CD4-positive, alpha-beta T cell treated with Interleukin-4 for 1 hour (primary cell): Measurements from ENCODE around the gene HOXB2.

Experiments
- DNase-seq, 2 donors: peaks; one replicate each; pipeline ENCODE4 v3.0.0-alpha.2; 2020 to 2022

HOXB2 gene

DNA sequence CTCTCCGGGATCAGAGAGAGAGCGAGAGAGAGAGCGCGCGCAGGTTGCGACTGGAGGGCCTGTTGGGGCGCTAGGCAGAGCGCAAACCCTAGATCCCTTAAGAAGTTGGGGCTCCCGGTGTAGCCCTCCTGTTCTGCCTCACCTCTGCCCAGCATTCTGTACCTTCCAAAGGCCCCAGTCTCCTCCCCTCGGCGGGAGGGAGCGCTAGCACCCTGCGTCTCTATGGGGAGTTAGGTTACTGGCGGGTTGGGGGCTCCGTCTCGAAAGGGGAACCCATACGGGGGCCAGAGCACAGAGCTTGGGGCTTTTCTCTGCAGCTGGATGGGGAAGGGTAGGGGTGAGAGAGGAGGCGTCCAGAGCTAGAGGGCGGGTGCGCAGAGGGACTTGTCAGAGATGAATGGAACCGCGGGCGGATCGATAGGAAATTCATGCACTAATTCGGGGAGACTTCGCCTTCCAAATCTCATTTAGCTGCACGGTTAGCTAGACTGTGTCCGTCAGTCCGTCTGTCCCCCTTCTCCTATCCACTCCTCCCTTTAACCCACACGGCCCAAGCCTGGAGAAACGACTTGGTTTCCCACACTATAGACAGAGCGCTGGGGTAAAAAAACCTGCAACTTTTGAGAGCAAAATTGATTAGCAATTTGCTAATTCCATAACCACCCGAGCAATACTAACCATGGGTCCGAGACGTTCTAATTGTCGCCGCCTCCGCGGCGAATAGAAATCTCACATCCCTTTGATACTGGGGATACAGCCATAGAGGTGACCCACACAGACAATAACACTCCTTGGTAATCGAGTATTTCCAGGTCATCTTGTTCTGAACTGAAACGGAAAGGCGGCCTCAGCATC lies 33.9 kb upstream of the HOXB2 start:
- DNase-seq, result peak in 1 of 2 donors; percentile 19

DNA sequence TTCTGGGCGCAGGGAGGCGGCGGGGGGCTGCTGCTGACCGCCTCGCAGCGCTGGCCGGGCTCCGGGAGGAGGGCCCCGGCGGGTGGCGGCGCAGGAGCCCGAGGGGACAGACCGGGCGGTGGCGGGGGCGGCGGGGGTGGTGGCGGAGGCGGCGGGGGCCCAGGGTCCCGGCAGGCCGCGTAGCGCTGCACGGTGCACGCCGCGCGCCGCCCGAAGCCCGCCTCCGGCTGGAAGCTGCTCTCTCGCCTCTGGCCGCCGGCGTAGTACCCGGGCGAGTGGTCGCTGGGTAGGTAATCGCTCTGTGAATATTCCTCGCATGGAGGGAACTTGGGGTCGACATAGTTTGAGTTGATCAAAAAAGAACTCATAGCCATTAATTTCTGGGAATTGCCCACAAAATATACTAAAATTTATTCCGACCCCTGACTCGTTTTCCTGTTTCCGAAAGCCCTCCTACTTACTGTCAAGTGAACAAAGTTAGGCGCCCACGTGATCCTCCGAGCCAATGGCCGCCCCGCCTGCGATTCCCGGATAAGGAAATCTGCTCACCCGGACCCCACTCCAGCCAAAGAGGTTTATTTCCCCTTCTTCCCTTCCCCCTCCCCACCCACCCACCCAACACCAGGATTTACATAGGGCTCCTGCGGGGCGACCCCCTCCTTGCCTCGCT lies 33.2 kb upstream of the HOXB2 start, which contains the start of gene HOXB4:
Gene HOXB4 (minus strand): TSS at position 405 of the 670 bp plus-strand sequence. CDS start 31 bp downstream, at position 374.
- peak; percentile 60 to 78 for DNase-seq

DNA sequence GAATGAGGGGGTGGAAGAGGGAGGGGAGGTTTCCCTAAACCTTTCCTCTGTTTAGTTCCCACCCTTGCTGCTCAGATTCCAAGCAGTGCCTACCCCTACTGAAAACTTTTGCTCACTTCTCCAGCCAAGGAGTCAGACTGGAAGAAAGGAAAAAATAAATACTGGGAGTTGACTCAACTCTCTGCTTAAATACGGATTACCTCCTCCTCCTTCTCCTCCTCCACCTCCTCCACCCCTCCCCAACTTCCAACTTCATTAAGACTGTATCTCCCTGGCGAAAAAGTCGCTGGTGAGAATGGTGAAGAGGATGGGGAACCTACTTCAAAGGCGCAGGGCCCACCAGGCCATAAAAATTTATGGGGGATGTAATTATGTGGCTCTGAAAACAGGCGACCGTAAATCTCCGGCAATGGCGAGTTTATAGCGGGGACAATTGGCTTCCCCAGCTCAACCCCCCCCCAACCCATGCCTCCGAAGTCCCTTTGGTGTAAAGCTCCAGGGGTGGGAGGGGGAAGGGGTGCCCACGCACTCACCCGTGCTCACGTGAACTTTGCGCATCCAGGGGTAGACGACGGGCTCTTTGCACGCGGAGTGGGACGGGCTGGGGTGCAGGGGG lies 32.5 kb upstream of the HOXB2 start:
- no peak for DNase-seq

- no peak for DNase-seq
Measured at GRCh38 chr17:48576479-48577309, 31.8 kb upstream of the HOXB2 start.

GRCh38 chr17:48575673-48576478 lies 31.0 kb upstream of the HOXB2 start:
- DNase-seq, result no peak

DNA sequence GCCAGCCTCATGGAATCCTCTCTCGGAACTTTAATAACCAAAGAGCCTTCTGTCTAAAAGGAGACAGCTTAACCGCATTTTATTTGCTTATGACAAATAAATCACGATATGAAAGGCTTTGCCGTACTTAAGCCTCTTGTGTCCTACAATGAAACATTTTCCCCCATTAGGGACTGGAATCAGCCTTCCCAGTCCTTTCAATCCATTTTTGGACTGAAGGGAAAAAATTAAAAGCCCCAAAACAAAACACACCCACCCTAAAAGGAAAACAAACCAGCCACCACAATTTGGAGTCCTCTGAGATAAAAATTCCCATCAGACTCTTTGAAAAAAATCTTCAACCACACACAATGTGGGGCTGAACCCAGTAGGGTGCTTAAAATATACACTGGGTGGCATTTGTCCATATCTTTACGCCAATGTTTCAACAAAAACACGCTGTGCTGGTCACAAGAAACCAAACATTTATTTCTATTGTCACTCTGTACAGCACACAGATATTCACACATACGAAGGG lies 30.2 kb upstream of the HOXB2 start:
- no peak for DNase-seq

DNA sequence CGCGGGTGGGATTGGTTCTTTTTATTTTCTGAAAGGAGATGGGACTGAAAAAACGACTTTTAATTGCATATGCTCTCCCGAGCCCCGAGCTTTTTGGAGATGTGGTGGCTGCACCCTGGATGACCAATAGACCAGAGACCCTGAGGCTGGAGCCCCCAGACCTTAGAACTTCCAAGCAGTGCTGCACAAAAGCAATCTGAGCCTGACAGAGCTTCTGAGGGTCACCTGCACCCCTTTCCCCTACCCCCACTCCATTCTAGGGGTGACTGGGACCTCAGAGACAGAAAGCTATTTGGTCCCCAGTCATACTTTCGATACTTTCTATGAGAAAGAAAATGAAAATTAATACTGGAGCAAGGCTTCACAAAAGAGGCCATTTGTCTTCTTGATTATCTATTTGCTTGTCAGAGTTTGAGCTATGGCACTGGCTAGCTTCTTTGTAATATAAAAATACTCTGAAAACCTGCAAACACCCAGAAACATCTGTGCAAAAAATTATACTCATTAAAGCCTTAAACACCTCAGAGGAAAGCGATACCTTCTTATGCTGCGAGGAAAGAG lies 29.7 kb upstream of the HOXB2 start:
- no peak for DNase-seq

DNA sequence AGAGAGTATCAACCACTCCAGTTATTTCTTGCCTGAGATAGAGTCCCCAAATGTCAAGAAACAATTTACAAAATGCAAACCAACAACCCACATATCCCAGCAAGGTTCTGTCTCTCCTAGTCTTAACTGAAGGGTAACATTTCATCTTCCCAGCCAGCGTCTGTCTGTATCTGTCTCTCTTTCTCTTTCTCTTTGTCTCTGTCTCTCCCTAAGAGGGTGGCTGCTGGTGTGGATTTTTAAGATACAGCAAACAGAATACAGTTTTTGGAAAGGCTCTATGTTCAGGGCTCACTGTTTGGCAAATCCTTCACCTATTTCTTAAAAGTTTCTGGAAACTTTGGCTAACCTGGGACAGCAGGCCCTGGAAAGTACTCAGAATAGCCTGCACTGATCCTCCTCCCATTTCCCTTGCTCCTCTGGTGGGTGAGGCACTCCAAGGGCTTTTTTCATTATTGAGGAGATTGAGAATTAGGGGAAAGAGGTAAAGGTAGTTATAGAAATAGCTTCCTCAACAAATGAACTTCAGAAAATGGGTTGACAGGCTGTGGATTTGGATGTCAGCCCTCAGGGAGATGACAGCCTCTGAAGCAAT lies 27.0 kb upstream of the HOXB2 start:
- DNase-seq, result no peak

DNA sequence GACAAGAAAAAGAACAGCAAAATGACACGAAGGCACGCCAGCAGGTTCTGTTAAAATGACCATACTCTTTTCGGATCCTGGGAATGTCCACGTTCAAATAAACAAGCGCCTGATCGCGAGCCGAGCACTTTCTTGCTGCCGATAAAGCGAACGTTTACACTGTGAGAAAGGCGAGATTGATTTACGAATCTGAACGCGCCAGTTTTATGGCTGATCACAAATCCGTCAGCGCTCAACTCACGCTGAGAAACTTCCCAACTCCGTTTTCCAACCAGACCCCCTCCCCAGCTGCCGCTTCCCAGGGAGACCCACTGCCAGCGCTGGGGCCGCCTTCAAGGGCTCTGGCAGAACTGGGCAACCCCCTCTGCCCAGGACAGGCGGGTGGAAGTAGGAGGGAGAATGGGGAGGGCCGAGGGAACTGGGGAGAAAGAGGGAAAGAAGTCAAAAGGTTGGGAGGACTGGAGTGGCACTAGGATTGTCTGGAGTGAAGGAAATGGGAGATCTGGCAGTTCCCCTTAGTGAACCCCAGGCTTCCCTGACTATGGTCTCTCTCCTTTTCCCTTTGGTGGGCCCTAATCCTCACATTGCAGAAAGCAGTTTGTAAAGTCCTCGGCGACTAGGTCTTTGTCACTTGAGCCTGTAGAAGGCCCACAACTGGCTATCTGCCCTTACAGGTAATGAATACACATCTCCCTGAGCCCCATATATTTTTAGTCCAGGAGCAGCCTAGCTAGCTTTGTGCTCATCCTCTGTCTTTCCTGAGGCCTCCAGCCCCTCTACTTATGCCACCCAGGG lies 26.3 kb upstream of the HOXB2 start:
- DNase-seq, result no peak

DNA sequence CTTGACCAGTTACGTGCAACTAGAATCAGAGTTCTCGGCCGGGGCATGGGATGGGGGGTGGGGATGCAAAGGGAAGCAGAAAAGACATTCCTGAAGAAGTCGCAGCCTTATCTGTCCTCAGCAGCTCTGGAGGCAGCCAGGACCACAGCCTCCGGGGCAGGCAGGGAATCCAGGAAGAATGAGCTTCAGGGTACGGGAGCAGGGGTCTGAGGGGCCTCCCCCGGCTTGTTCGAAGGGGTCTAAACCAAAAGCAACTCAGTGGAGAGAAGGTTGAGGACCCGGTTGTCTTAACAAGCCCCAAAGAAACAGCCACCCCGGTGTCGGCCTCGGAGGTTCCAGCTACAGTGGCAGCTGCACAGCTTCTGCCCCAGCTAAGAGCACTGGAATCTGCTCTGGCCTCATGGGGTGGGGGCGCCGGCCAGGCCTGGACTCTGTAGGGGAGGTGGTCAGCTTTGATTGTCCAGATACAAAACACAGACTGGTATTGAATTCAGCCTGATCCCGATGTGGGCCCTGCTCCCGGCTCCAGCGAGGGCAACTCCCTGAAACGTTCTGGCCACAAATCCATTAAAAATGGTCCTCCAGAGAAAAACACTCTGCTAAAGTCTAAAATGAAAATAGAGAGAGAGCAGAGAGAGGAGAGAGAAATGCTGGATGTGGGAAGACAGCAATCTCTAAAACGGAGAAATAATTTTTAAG lies 25.6 kb upstream of the HOXB2 start:
- DNase-seq, result no peak

DNA sequence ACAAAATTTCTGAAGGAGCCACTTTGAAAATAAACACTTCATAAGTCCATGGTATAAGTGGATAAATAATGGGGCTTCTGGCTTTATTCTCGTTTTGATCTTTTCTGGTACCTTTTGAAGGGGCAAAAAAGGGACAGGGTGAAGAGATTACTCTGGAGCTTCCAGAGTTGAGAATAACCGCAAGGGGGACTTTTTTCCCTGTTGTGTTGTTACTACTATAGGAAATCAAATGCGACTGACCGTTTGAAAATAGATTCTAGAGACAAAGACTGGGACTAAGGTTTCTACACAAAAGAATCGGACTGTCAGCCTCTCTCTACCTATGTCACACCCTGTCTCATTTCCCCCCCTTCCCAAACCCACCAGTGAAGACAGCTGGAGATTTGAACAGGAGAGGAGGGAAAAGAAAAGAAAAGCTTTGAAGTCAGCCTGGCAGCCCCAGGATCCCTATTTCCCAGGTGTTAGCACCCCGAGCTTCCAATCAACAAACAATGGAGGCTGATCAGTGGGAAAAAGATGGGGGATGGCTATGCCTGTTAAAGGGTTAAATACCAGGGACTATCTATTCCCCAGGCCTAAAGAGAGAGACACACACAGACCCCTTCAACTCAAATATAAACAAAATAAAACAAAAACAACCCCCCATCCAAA lies 24.9 kb upstream of the HOXB2 start:
- DNase-seq, result no peak

DNA sequence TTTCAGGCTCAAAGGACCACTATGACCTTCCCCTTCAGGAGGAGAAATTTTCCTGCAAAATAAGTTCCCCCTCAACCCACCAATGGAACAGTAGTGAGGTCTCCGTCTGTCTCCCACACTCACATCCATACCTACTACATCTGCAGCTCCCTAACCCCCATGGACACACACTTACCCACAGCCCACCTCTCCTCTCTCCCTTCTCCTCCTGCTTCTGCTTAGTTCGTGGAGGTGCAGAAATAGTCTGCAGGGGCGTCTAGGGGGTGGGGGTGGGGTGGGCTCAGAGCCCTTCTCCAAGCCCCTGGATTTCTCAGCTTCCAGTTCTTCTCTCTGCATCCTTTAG lies 24.3 kb upstream of the HOXB2 start:
- DNase-seq, result no peak

GRCh38 chr17:48568499-48569239 lies 23.8 kb upstream of the HOXB2 start:
- no peak for DNase-seq

DNA sequence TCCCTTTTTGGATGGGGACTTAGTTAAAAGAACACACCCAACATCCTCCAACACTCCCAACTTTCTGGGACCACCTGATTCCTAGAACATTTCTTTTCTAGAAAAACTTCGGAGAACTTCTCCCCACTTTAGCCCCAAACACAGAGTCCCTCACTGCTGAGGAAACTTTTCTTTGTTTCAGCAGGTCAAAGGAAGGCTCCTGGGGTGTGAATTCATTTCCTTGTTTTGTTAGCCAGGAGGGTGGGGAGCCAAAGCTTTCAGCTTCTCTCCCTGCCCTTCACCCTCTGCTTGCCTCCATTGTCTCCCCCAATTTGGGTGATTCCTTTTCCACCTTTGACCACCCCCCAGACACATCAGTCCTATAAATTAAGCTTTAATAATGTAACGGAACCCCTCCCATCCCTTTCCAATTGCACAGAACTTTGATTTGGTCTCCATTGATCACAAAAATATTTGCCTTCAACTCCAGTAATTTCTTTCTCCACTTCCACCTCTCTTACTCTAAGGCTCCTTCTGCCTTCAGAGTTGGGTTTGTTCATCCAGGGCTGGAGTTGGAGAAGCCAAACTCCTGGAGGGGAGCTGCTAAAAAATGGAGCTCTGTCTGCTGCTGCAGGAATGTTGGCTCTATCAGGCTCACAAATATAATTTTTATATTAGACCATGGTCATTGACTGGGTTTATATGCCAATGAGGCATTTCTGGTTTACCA lies 22.9 kb upstream of the HOXB2 start:
- DNase-seq, result no peak

DNA sequence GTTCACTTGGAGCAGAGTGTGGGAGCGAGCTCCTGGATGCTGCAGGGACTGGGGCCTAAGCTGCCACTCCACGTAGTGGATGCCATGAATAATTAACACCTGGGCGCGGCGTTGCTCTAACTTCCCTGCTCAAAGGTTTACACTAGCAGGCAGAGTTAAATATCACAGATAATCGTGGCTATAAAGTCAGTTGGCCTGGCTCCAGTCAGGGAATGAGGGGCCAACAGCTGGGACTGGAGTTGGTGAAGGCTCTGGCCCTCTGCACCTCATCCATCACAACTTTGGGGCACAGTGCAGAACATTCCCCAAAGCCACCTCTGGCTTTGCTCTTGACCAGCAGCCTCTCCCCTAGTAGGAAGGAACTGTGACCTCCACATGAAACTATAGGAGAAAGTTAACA lies 22.3 kb upstream of the HOXB2 start:
- no peak for DNase-seq

DNA sequence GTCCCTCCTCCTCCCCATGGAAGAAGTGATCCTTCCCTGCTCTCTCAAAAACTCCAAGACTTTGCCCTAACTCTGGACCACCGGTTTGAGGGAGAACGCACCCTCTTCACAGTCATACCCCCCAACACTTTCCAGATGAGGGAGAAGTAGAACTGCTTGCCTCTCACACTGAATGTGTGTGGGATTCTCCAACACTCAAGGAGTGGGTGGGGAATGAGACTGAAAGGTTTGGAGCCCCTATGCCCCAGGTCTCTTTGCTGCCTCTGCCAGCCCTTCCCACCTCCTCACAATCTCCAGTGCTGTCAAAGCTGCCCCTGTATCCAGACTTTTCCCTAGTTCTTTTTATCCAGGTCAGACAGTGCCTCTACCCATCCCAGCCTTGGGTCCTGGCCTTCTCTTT lies 21.8 kb upstream of the HOXB2 start:
- no peak for DNase-seq

GRCh38 chr17:48565925-48566710 lies 21.2 kb upstream of the HOXB2 start:
- no peak for DNase-seq
